IPS-11a (cell line): Measurements from ENCODE around the gene STX1A.
"Not testable (repeated sequence)": the region's sequence is repeated elsewhere in the genome, so short reads cannot be mapped to it uniquely, and the experiment has no call there.

Source experiments
- H3K4me3 ChIP-seq: one replicate; pipeline ENCODE4 v1.5.1; 2013; ENCODE audit warnings: low read depth, low read length, control low read depth

STX1A gene

GRCh38 chr7:73655309-73655708, 64.2 kb downstream of the STX1A start:
- H3K4me3 ChIP-seq, result not testable (repeated sequence)

- no peak overlapping the region for H3K4me3 ChIP-seq
Observed at GRCh38 chr7:73652541-73652949, 66.9 kb downstream of the STX1A start.

GRCh38 chr7:73650524-73650923, 68.9 kb downstream of the STX1A start:
- H3K4me3 ChIP-seq, result no peak overlapping the region

GRCh38 chr7:73649576-73649975, 69.9 kb downstream of the STX1A start:
- no peak overlapping the region for H3K4me3 ChIP-seq
